Suprapubic skin (tissue), 3 donors: ENCODE results near the gene ELP5.

ENCODE experiments used
- POLR2A ChIP-seq, 2 donors: fragments of 450-650 bp; IDR thresholded peaks; one replicate each; pipeline ENCODE4 v1.6.1; 2017; ENCODE audit warnings: antibody characterized with exemption in 2 of 2, mild to moderate bottlenecking in 2 of 2, moderate library complexity in 2 of 2
- TF ChIP-seq, protein P1 (sequence below), 2 donors: fragments of 200-600 bp in 1 of 2; fragments of 450-650 bp in 1 of 2; sonication (generic) in 1 of 2; IDR thresholded peaks; one replicate each; pipeline ENCODE4 v1.5.1; 2016 to 2019; ENCODE audit warnings: antibody characterized with exemption in 2 of 2, mild to moderate bottlenecking in 1 of 2, moderate library complexity in 1 of 2

DNA sequence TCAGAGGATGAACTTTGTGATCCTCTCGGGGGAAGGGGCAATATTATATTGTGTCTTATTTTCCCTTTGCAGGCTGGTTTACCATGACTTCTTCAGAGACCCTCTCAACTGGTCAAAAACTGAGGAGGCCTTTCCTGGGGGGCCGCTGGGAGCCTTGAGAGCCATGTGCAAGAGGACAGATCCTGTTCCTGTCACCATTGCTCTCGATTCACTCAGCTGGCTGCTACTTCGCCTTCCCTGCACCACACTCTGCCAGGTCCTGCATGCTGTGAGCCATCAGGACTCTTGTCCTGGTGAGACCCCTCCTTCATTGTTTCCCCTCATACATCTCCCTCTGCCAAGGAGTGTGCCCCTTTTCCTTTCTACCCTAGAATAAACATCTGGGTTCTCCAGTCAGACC is 2.5 kb downstream of the ELP5 start:
- TF ChIP-seq POLR2A (IDR thresholded peaks at IDR 0.05), result no peak
- TF ChIP-seq, protein P1, sequence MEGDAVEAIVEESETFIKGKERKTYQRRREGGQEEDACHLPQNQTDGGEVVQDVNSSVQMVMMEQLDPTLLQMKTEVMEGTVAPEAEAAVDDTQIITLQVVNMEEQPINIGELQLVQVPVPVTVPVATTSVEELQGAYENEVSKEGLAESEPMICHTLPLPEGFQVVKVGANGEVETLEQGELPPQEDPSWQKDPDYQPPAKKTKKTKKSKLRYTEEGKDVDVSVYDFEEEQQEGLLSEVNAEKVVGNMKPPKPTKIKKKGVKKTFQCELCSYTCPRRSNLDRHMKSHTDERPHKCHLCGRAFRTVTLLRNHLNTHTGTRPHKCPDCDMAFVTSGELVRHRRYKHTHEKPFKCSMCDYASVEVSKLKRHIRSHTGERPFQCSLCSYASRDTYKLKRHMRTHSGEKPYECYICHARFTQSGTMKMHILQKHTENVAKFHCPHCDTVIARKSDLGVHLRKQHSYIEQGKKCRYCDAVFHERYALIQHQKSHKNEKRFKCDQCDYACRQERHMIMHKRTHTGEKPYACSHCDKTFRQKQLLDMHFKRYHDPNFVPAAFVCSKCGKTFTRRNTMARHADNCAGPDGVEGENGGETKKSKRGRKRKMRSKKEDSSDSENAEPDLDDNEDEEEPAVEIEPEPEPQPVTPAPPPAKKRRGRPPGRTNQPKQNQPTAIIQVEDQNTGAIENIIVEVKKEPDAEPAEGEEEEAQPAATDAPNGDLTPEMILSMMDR (IDR thresholded peaks at IDR 0.05), result no peak
